HS-27A (cell line): ENCODE results near the gene TSSK3.
"Not testable (repeated sequence)": the region's sequence is repeated elsewhere in the genome, so short reads cannot be mapped to it uniquely, and the experiment has no call there.

Experiments
- DNase-seq: peaks from one replicate; pipeline ENCODE4 v3.0.0-alpha.2; 2012; ENCODE audit warnings: low read depth, missing footprints

TSSK3 gene

DNA sequence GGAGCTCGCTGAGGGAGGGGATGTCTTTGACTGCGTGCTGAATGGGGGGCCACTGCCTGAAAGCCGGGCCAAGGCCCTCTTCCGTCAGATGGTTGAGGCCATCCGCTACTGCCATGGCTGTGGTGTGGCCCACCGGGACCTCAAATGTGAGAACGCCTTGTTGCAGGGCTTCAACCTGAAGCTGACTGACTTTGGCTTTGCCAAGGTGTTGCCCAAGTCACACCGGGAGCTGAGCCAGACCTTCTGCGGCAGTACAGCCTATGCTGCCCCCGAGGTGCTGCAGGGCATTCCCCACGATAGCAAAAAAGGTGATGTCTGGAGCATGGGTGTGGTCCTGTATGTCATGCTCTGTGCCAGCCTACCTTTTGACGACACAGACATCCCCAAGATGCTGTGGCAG lies 1.4 kb downstream of the TSSK3 start:
- DNase-seq, result no peak

DNA sequence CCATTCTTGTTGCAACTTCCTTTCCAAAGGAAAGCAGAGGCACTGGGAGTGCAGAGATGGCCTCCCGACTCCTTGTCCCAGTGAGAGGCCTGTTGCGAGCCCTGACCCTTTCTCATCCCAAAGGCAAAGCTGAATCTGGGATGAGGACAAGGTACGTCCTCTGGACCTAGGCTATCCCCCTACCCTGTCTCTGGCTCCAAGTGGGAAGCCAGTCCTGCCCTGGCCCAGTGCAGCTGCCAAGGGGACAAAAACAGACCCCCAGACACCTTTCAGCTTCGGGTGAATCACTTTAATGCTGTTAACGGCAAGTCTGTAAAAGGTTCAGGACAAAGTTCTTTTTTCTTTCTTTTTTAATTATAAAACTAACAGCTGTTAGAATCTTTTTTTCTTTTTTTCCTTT lies 2.5 kb downstream of the TSSK3 start:
- no peak for DNase-seq

DNA sequence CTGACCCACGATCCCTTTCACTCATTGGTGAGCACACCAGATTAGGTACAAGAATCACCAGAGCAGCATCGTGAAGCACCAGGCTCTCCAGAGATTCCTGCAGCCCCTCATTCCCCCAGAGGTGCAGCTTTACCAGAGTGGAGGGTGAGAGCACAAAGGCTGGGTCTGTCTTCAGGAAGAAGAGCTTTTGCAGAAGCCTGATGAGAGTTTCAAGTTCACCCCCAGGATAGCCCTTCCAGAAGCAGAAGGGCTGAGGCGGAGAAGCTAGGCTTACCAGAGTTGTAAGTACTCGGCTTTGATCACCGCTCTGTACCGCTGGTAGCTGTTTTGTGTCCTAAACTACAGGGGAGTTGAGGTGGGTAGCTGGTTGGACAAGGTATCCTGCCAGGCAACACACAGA lies 3.1 kb downstream of the TSSK3 start:
- DNase-seq, result no peak

DNA sequence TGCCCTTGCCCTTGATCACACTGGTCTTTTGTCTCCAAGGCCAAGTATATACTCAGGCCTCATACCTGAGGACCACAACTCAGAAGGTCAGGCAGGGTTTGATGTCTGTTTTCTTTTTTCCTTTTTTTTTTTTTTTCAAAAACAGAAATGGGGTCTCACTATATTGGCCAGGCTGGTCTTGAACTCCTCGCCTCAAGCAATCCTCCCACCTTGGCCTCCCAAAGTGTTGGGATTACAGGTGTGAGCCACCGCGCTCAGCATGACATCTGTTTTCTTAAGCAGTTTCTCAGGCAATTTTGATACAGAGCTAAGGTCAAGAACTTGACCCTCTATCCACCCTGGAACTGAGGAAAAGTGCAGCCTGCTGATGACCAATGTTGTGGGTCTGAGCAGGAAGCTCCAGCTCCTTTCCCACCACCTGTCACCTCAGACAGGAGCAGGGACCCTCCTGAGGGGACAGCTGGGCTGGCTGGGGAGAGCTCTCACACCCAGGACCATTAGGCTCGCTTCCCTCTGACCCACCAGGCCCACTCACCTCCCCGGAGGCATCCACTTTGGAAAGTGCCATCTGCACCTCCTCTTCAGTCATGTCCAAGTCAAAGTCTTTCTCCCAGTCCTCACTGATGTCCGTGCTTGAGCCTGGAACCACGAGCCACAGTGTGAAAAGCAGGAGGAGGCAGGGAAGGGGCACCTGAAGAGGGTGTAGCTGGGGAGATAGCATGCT lies 5.7 kb downstream of the TSSK3 start:
- no peak for DNase-seq

DNA sequence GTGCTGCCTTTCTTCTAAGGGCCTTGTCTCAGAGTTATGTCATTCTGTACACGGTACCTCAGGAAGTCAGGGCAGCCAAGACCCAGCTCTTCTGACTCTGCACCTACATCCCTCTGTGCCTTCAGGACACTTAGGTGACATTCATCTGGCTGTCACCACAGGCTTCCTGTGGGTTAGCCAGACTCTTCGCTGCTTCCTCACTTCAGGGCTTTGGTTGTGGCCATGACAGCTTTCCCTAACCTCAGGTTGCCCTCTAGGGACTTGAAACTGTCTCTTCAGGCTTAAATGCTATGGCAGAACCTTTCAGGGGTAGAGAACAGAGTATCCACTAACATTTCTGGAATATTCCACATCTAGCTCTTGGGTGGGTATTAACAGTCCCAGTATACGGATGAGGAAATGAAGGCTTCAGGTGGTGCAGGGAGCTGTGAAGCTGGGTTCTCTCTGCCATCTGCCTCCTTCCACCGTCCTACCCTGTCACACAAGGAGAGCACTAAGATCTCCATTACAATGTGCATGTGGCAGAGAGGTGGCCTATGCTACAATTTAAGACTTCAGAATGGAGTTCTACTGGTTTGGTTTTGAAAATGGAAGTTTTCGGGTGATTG lies 9.9 kb downstream of the TSSK3 start:
- DNase-seq, result no peak

DNA sequence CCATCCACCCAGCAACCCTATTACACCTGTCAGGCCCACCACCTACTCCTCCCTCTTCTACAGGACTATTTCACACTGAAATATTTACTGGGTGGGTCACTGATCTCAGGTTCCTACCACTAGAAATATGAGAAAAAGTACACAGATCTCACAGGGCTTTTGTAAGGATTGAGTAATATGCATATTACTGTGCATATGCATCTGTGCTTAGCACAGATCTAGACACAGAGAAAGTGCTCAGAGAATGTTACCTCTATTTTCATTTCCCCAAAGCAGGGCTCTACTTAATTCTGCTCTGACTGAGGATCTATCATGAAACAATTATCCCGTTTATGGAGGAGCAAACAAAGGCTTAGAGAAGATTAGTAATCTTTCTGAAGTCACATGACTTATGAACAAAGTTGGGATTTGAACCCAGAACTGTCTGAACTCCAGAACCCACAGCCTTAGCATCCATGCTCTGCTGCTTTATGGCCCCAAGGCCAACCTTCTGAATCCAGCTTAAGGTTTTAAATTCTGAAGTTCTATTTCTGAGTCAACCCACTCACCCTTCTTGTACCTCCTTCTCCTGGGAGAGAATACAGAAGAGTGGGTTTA lies 11.8 kb downstream of the TSSK3 start:
- no peak for DNase-seq

DNA sequence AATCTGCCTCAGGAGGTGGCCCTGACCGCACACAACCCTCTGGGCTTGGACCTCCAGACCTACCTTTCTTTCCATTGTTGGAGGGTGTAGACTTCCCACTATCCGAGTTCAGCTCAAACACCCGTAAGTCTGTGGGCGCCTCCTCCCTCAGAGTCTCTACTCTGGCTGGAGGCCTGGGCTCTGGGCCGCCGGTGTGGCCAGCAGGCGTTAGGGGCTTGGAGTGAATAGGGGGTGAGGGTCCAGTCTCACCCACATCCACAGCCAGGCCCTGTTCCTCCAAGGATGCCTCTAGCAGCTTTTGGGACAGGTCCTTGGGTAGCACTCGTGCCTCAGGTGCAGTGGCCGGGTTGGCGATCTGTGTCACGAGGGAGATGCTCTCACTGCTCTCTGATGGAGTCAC lies 13.9 kb downstream of the TSSK3 start:
- no peak for DNase-seq

DNA sequence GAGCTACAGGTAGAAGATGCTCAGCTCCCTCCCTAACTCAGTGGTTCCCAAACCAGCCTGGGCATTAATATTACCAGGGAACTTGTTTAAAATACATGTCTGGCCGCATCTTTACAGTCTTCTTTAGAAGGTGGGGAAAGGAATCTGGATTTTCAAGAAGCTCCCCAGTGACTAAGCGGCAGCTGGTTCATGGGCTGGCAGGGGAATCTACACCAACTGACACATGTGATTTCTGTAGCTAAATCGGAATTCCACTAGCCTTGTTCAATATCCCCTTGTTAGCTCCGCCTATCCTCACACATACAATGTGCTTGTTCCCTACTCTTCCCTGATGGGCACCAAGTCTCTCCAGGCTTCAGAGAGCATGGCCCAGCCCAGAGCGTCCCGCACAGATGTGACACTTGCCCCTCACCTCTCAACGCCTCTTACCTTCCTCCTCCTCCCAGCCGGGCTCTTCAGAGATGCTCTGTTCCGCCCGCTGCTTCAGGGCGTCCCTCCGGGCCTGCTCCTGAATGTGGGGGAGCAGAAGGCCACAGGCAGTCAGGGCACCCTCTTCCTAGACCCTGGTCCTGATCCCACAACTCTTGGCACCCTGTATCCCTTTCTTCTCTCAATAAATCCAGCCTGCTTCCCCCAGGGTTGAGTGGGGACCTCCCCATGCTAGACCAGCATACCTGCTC lies 15.3 kb downstream of the TSSK3 start:
- DNase-seq, result no peak

DNA sequence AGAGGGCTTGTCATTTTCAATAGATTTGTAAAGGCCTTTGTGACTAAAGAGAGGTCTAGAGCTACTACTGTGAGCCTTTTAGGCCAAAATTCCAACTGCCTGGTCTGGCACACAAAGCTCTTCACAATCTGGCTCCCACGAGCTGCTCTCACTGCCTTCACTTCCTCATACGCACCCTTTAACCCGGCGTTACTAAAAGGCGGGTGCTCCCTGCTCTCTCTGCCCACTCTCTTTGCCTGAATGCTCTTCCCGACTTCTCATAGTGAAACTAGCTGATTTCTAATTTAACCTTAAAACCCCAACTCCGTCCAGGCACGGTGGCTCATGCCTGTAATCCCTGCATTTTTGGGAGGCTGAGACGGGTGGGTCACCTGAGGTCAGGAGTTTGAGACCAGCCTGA lies 17.7 kb downstream of the TSSK3 start:
- DNase-seq, result no peak

DNA sequence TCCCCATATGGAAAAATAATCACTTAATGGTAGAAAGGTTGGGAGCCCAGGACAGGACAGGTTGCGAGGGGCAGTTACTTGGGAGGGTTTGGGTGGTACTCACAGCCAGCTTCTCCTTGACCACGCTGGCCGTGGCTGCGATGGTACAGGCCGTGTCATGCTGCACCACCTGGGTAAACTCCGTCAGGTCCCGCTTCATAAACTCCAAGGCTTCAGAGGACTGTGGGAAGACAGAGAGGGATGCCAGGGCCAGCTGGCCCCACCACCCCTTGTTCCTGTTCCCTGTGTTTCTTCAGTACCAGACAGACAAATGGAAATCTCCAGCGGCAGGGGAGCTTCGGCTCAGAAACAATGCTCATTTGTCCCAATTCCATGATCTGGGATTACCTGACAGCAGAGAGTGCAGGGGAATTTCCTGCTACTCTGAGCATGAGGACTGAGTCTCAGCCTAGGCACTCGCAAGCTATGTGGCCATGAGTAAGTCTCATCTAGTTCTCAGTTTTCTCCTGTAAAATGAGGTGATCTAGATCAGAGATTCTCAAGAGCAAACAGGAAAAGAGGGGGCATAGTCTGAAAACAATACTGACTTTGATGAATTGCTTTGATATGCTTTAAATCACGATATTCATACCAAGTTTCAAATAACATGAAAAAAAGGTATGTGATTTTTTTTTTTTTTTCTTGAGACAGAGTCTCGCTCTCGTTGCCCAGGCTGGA lies 24.5 kb downstream of the TSSK3 start:
- no peak for DNase-seq

DNA sequence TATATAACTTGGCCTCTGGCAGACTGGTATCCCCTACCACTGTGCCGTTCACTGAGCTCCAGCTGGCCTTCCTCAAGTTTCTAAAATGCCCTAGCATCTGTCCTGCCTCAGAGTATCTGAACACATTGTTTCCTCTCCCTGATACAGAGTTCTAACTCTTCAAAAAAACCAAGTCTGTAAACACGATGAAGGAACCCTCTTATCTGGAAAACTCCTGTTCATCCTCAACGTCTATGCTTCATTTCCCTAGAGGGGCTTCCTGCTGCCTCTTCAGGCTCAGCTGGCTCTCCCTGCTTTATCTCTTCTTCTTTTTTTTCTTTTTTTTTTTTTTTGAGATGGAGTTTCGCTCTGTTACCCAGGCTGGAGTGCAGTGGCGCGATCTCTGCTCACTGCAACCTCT lies 26.3 kb downstream of the TSSK3 start:
- no peak for DNase-seq

DNA sequence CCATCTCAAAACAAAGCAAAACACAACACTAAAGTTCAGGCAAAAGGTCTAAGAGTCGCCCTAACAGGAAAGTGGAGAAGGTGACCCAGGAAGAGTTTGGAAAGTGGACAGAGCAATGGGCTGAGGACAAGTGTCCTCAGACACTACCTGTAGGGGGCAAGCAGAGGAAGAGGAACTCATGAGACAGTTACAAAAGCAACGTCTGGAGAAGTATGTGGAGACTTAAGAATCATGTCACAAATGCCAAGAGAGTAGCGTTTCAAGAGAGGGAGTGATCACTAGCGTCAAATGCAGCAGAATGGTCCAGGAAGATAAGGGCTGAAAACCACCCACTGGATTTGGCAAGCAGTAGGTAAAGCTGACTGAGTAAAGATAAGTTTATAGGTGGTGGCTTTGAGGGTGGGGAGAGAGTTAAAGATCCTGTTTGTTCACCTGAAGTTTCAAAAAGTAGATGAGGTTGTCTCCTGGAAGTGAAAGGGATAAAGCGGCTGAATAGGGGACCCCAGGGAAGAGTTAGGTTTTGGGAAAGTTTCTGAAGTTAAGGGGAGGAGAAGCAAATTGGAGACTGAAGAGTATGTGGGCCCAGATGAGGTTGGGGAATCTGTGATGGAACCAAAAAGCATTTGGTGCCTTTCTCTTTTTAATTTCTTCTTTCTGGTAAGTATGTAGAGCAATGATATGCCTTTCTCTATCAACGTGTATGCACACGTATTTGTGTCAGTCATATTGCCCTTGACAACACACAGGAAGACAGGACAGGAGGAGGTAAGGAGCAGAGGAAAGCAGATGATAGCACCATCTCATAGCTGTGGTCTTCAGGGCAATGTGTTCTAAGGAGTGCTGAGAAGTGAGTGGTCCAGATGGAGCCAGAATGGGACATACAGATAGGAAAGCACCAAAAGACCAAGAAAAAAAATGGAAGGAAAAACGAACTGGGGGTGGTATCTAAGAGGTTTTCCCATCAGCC lies 28.8 kb downstream of the TSSK3 start:
- no peak for DNase-seq

DNA sequence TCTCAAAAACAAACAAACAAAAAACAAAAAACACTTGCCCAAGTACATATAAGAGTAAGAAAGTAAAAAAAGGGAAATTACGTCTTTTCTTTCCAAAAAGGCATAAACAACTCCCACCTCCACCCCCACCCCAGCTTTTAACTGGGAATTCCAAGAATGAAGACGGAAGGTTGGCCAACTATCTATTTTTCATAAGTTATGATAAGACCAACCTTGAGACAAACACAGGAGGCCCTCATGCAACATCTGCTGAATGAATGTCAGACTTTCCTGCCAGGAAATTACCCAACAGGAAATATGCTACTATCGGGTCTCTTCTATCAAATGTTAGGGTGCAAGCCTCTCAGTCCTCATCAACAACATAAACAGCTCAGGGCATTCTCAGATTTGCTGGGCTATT lies 30.0 kb downstream of the TSSK3 start:
- DNase-seq, result no peak

DNA sequence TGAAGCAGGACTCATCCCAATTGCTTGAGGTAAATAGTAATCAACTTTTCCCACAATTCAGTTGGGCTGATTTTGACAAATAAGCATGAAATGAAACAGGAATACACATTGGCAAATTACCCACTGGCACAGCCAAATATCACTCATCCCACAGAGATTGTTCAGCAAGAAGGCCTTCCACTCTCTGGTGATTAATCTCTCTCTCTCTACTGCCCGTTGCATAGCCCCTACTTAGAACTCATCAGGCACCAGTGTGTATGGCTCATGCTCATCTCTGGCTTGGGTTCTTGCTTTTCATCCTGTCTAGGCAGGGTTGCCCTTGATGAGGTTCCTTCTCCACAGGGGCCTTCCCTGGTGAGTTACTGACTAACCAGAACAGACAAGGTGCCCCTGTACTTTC lies 30.8 kb downstream of the TSSK3 start:
- no peak for DNase-seq

DNA sequence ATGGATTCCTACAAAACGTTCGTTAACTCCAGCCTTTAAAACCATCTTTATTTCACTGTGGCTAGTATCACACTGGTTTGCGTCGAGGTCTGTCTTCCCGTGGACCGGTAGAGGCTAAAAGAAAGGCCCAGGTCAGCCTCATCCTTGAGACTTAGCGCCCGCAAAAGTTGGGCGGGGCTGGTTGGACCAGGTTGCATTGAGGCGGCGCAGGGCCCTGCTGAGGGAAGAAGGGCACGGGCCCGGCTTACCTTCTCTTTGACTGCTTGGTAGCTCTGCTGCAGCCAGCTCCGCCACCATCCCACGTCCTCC lies 31.4 kb downstream of the TSSK3 start:
- DNase-seq, result no peak

DNA sequence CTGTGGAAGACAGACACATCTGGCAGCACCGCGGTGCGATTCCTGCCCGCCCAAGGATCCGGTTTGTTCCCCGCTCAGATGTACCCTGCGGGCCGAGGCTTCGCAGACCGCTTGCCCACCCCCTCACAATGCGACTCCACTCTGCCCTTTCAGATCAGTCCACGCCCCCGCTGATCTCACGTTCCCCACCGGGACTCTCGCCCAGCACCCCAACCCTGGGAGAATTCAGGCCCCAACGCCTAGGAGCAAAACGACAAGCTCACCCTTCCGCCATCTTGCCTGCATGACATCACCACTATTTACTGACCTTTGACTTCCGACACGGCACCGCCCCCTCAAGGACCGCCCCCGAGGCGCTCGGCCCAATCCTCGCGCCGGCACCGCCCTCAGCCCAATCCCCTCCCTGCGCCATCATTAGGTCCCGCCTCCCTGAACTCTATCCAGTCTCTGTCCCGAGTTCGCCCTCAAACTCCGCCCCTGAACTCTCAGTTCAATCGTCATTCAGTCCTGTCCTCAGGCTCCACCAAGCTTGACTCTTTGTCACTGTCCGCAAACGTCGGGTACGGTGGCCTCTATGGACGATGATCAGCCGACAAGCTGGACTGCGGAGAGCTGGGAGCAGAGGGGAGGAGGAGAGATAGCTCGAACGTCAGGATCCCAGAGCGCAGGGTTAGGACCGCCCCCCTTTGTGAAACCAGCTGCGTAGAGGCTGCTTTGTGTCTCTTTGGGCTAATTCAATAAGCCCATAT lies 32.0 kb downstream of the TSSK3 start, which contains the start of gene BSDC1:
BSDC1 (minus strand) TSS at position 301 of the 749 bp plus-strand sequence; CDS start at position 274, 27 bp downstream.
- peak; percentile 98 for DNase-seq

DNA sequence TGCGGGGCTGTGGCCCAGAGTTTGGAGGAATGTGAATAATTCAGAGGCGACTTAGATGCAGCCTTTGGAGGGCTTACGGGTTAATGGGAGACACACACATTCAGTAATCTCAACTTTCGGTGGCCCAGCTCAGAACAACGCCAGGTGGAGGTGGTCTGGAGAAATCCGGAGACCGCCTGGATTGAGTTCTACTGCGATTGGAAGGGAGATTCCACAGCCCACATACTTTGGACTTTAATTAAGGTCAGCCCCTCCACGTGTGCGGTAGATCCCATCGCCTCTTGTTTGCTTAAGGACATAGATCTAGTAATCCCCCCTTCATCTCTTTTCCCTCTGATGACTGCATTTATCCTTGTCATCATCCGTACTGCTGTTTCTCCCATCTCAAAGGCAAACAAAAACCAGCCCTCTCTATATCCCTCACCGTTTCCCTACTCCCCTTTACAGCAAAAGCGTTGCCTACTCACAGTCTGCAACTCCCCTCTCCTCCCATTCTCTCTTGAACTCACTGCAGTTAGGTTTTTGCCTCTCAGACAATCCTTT lies 32.6 kb downstream of the TSSK3 start:
- DNase-seq, result no peak

DNA sequence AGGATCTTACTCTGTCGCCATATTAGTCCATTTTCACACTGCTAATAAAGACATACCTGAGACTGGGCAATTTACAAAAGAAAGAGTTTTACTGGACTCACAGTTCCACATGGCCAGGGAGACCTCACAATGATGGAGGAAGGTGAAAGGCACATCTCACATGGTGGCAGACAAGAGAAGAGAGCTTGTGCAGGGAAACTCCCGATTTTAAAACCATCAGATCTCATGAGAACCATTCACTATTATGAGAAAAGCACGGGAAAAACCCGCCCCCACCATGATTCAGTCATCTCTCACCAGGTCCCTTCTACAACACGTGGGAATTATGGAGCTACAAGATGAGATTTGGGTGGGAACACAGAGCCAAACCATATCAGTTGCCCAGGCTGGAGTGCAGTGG lies 34.2 kb downstream of the TSSK3 start:
- not testable (repeated sequence) for DNase-seq

DNA sequence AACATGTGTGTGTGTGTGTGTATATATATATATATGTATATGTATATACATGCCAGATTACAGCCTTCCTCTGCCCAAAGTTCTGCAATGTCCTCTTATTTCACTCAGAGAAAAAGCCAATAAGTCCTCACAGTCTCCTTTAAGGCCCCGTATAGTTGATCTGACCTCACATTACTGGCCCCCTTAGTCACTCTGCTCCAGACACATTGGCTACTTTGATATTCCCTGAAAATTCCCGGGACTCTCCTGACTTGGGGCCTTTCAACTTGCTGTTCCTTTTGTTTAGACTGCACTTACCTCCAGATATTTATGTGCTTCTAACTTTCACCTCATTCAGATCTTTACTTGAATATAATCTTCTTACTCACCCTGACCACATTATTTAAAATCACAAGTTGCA lies 36.1 kb downstream of the TSSK3 start:
- no peak for DNase-seq

DNA sequence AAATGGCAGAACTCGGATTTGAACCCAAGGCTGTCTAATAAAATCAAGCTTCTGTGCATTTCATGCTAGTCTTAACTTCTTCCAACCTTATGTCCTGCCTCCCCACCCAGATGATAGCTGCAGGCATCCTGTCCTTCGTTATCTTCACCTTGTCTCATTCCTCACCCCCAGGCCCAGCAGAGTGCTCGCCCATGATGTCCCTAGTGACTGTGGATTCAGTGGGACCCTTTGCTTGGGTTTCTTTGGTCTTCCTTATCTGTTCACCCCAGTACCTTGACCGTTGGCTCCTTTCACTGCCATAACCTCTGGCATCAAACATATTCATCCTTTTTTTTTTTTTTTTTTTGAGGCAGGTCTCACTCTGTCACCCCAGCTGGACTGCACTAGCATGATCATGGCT lies 37.5 kb downstream of the TSSK3 start:
- DNase-seq, result no peak
